Measurements from ENCODE around the gene TCF4.

Gene TCF4

DNA sequence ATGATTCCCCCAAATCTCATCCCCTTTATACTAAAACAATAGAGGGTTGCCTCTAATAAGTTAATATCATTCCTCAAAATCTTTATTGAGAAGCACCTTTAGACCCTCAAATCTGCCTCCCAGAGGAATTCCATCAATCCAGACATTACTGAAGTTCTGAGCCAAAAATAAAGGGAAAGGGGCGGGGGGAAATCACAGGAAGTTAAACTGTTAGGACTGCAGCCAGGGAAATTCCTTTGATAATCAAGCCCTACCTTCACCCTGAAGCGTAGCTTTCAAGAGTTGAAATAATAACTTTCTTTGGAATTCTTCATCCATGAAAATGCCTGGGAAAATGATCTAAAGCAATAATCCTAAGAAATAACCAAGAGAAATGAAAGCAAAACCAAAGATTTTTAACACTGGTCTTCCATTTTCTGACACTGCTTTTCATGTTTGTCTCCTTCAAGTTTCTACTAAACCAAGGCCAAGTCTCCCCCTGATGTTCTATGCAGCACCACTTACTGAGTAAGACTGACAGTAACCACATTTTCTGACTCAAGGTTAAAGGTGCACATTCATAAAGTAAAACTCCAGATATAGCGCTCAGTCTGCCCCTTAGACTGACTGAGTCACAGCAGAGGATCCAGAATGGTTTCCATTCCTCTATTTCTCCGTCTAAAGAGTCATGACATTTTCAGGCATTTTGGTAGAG lies 78.2 kb downstream of the TCF4 start:
- no peak for TF ChIP-seq CTCF (IDR thresholded peaks at IDR 0.05; ENCODE audit: control insufficient read depth, extremely low read depth, insufficient read depth)
- no peak overlapping the region for H3K4me3 ChIP-seq (ENCODE audit: low read depth, low read length)
- DNase-seq (ENCODE audit: low read depth), result no peak

DNA sequence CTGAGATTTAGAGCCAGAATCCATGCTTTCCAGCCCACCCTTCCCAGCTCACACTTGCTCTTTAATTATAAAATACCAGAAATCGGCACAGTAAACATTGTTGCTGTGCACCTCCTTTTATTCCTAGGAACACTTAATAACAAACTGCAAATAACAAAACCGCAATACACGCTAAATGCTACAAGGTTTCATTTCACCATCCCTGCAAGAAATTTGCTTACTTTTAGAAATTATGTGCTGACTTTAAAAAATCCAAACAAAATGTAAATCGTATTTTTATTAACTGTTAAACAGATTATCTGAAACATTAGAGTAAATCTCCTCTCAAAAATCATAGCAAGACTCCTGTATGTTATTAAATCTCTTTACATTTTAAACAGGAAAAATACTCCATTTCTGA lies 79.3 kb downstream of the TCF4 start:
- DNase-seq (ENCODE audit: low read depth), result no peak
- H3K4me3 ChIP-seq (ENCODE audit: low read depth, low read length), result no peak overlapping the region
- TF ChIP-seq CTCF (IDR thresholded peaks at IDR 0.05; ENCODE audit: control insufficient read depth, extremely low read depth, insufficient read depth), result no peak

- H3K4me3 ChIP-seq (ENCODE audit: low read depth, low read length), result no peak overlapping the region
Measured at GRCh38 chr18:55506074-55506473, 81.9 kb downstream of the TCF4 start.

DNA sequence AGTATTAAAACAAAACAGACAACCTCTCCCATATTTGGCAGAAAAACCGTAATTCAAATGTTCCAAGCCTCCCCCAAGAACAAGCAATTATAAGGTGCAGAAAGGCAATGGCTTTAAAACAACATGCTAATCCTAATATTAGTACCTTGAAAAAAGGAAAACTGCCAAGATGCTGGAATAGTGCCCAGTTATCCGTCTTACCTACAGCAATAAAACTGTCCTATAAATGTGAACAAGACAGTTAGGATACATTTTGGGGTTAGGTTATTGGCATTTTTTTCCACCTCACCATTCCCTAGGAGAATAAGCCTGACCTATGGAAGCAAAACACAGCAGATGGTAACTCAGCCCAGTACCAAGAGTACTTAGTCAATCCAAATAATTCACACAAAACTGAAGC lies 83.2 kb downstream of the TCF4 start:
- peak; percentile 25 for DNase-seq (ENCODE audit: low read depth)
- no peak for TF ChIP-seq CTCF (IDR thresholded peaks at IDR 0.05; ENCODE audit: control insufficient read depth, extremely low read depth, insufficient read depth)
- H3K4me3 ChIP-seq (ENCODE audit: low read depth, low read length), result no peak overlapping the region

More at GRCh38 chr18:55506074-55506473, 81.9 kb downstream of the TCF4 start:
- TF ChIP-seq CTCF (IDR thresholded peaks at IDR 0.05; ENCODE audit: control insufficient read depth, extremely low read depth, insufficient read depth), result no peak
- no peak for DNase-seq (ENCODE audit: low read depth)

- no peak for TF ChIP-seq CTCF (IDR thresholded peaks at IDR 0.05; ENCODE audit: control insufficient read depth, extremely low read depth, insufficient read depth)
- H3K4me3 ChIP-seq (ENCODE audit: low read depth, low read length), result no peak overlapping the region
- DNase-seq (ENCODE audit: low read depth), result no peak
Measured at GRCh38 chr18:55503167-55503820, 84.7 kb downstream of the TCF4 start.

GRCh38 chr18:55501982-55502710 lies 85.8 kb downstream of the TCF4 start:
- TF ChIP-seq CTCF (IDR thresholded peaks at IDR 0.05; ENCODE audit: control insufficient read depth, extremely low read depth, insufficient read depth), result no peak
- H3K4me3 ChIP-seq (ENCODE audit: low read depth, low read length), result no peak overlapping the region
- DNase-seq (ENCODE audit: low read depth), result no peak
